NB4 (cell line): ENCODE measurements around the gene LRRTM4.

Source experiments
- POLR2A ChIP-seq: IDR thresholded peaks from 2 replicates; pipeline ENCODE4 v1.6.1; 2011; ENCODE audit warnings: mild to moderate bottlenecking; ENCODE audit not compliant: insufficient read length; ENCODE audit errors: extremely low read depth
- TF ChIP-seq, protein P1 (sequence below): IDR thresholded peaks from one replicate; pipeline ENCODE4 v1.5.1; 2012; ENCODE audit warnings: low read depth, low read length
- TF ChIP-seq, protein P2 (sequence below): IDR thresholded peaks from 2 replicates; pipeline ENCODE4 v1.6.1; 2011; ENCODE audit warnings: low read depth, low read length

DNA sequence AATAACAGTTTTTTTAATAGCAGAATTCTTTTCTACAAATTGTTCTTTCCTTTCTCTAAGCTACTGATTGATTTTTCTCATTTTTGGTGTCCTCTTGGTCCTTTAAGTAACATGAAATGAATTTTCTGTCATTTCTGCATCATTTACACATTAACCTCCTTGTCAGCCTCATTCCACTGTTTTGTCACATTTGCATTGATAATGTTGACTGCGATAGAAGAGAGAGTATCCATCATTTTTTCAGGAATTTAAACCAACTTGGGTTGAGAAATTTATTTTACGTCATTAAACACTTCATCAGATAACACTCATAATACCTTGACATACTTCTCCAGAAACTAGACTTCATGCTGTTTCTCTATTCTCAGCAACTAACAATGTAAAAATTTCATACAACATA is 422.2 kb downstream of the LRRTM4 start:
- TF ChIP-seq POLR2A, result no peak
- TF ChIP-seq, protein P1, sequence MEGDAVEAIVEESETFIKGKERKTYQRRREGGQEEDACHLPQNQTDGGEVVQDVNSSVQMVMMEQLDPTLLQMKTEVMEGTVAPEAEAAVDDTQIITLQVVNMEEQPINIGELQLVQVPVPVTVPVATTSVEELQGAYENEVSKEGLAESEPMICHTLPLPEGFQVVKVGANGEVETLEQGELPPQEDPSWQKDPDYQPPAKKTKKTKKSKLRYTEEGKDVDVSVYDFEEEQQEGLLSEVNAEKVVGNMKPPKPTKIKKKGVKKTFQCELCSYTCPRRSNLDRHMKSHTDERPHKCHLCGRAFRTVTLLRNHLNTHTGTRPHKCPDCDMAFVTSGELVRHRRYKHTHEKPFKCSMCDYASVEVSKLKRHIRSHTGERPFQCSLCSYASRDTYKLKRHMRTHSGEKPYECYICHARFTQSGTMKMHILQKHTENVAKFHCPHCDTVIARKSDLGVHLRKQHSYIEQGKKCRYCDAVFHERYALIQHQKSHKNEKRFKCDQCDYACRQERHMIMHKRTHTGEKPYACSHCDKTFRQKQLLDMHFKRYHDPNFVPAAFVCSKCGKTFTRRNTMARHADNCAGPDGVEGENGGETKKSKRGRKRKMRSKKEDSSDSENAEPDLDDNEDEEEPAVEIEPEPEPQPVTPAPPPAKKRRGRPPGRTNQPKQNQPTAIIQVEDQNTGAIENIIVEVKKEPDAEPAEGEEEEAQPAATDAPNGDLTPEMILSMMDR, result no peak
- TF ChIP-seq, protein P2, sequence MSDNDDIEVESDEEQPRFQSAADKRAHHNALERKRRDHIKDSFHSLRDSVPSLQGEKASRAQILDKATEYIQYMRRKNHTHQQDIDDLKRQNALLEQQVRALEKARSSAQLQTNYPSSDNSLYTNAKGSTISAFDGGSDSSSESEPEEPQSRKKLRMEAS, result no peak
